ENCODE measurements around the gene TCF25.

TCF25 gene

DNA sequence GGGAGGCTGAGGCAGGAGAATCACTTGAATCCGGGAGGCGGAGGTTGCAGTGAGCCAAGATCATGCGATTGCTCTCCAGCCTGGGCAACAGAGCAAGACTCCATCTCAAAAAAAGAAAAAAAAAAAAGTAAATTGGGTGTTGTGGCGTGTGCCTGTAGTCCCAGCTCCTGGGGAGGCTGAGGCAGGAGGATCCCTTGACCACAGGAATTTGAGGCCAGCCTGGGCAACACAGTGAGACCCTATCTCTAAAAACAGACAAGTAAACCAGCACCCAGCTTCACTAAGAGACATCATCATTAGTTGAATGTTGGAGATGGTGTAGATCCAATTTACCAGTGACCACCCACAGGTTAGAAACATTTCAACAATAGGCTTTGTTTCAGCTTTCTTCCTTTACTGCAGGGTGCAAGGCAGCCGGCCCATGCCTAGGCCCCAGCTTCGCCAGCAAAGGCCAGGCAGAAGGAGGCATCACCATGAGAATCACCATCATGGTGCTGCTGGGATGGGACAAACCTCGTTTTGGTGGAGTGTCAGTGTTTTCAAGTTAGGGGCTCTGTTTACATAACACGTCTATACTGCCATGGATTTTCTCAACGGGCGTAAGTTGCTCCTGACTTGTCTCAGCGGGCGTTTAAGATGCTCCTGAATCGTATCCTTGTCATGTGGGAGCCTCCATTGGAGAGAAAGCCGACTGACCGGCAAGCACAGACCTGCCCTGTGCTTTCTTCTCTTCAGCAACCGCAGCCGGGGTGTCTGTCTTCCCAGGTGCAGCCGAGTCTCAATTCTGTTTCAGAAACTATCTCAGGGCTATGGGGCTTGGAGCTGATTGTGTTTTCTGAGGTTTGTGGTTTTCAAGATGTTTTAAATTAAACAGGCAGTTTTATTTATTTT is 7.3 kb downstream of the TCF25 start:
- in situ Hi-C loops (cut with MboI; ENCODE audit: low sequenced_read_pairs, unreplicated experiment): no loop called here
- DNase-seq (ENCODE audit: low spot score): no peak
- TF ChIP-seq, protein P1, sequence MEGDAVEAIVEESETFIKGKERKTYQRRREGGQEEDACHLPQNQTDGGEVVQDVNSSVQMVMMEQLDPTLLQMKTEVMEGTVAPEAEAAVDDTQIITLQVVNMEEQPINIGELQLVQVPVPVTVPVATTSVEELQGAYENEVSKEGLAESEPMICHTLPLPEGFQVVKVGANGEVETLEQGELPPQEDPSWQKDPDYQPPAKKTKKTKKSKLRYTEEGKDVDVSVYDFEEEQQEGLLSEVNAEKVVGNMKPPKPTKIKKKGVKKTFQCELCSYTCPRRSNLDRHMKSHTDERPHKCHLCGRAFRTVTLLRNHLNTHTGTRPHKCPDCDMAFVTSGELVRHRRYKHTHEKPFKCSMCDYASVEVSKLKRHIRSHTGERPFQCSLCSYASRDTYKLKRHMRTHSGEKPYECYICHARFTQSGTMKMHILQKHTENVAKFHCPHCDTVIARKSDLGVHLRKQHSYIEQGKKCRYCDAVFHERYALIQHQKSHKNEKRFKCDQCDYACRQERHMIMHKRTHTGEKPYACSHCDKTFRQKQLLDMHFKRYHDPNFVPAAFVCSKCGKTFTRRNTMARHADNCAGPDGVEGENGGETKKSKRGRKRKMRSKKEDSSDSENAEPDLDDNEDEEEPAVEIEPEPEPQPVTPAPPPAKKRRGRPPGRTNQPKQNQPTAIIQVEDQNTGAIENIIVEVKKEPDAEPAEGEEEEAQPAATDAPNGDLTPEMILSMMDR (IDR thresholded peaks at IDR 0.05; ENCODE audit: borderline replicate concordance, control extremely low read depth, extremely low read depth, insufficient read depth, missing control alignments): no peak

DNA sequence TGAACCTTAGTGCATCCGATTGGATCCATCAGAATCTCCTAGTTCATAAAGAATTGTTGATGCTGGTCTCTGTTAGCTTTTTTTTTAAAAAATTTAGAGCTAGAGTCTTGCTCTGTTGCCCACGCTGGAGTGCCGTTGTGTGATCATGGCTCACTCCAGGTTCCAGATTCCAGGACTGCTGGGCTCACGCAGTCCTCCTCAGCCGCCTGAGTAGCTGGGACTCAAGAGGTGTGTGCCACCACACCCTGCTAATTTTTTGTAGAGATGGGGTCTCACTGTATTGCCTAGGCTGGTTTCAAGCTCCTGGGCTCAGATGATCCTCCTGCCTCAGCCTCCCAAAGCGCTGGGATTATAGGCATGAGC is 8.0 kb downstream of the TCF25 start:
- TF ChIP-seq, protein P1 (IDR thresholded peaks at IDR 0.05; ENCODE audit: borderline replicate concordance, control extremely low read depth, extremely low read depth, insufficient read depth, missing control alignments): no peak
- in situ Hi-C loops (cut with MboI; ENCODE audit: low sequenced_read_pairs, unreplicated experiment): no loop called here
- DNase-seq (ENCODE audit: low spot score): no peak

DNA sequence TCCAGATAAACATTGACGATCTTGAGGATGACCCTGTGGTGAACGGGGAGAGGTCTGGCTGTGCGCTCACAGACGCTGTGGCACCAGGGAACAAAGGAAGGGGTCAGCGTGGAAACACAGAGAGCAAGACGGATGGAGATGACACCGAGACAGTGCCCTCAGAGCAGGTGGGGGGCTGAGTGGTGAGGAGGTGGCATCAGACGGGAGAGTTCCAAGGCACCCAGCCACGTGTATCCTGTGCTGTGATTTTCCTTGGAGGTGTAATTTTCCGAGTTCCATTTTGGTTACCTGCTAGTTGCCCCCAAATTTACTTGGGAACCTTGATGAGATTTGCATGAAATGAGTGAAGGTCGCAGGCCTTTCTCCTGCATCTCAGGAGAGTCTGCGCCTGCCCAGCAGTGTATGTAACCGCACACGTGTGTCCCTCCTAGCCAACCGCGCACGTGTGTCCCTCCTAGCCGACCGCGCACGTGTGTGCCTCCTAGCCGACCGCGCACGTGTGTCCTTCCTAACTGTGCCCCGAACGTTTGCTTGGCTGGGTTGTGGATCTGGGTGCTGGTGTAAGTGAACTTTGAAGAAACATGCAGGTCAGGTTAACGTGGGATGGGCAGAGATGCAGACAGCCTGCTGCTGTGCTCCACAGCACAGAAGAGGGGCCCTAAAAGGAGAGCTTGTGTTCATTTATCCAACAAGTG is 10.1 kb downstream of the TCF25 start:
- TF ChIP-seq, protein P1 (IDR thresholded peaks at IDR 0.05; ENCODE audit: borderline replicate concordance, control extremely low read depth, extremely low read depth, insufficient read depth, missing control alignments): no peak
- in situ Hi-C loops (cut with MboI; ENCODE audit: low sequenced_read_pairs, unreplicated experiment): no loop called here
- no peak for DNase-seq (ENCODE audit: low spot score)

DNA sequence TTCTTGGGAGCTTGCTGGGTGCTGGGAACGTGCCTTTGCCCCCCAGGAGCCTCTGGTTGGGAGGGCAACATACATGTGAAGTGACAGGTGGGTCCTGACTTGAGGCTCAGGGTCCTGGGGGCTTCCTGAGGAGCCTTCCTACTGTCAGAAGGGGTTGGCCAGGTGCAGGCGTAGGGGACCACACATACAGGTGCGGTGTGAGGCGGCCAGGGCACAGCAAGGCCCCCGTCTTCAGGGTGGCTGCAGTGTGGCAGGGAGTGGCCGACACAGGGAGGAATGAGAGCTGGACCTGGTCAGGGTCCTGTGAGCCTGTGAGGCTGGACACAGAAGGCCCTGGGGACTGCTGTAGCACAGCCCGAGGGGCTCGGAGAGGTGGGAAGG is 10.6 kb downstream of the TCF25 start:
- in situ Hi-C loops (cut with MboI; ENCODE audit: low sequenced_read_pairs, unreplicated experiment): no loop called here
- DNase-seq (ENCODE audit: low spot score): no peak
- TF ChIP-seq, protein P1 (IDR thresholded peaks at IDR 0.05; ENCODE audit: borderline replicate concordance, control extremely low read depth, extremely low read depth, insufficient read depth, missing control alignments): no peak

DNA sequence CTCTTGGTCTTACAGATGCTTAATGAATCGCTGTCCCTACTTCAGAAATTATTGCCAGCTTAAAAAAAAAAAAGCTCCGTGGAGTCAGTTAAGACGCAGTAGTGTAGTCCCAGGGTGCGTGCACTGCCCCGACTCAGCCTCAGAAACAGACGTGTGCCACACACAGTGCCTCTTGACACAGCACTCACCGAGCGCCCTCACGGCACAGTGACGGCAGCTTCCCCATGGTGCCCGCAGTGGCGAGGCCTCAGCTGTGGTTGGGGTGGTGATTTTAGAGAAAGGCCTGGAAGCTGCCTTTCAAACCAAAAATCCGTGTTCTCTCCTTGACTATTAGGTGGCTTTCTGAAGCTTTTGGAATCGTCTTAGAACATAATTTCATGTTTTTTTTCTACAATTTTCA is 13.9 kb downstream of the TCF25 start:
- in situ Hi-C loops (cut with MboI; ENCODE audit: low sequenced_read_pairs, unreplicated experiment): no loop called here
- DNase-seq (ENCODE audit: low spot score): no peak

DNA sequence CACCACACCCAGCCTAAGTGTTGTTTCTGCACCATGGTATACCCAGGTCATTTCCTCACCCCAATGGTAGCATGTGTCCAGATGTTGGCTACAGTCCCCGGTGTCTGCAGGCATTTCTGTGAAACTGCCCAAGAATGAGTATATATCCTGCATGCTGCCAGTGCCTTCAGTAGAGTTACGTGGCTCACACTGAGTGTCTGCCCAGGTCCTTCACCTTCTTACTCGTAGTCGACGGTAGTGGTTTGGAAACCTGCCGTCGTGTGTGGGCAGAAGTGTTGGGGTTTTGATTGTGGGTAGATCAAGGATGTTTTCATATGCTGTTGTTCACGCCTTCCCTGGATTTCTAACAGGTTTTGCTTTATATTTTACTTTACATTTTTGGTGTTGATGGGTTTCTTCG is 16.8 kb downstream of the TCF25 start:
- in situ Hi-C loops (cut with MboI; ENCODE audit: low sequenced_read_pairs, unreplicated experiment): no loop called here
- no peak for DNase-seq (ENCODE audit: low spot score)
- TF ChIP-seq, protein P1 (IDR thresholded peaks at IDR 0.05; ENCODE audit: borderline replicate concordance, control extremely low read depth, extremely low read depth, insufficient read depth, missing control alignments): no peak

More for the DNA sequence above, 13.9 kb downstream of the TCF25 start:
- TF ChIP-seq, protein P1 (IDR thresholded peaks at IDR 0.05; ENCODE audit: borderline replicate concordance, control extremely low read depth, extremely low read depth, insufficient read depth, missing control alignments): no peak
